K562 (cell line): ENCODE data around the gene SLC26A2. TPM values are rescaled to one million over a fixed set of nuclear protein-coding genes. Genes with fewer than 3 reads are reported as not detected.

Experiments used
- NFATC3 ChIP-seq: fragments of 450-650 bp; IDR thresholded peaks from 2 replicates; pipeline ENCODE4 v1.6.1; 2017; ENCODE audit warnings: mild to moderate bottlenecking
- PHF8 ChIP-seq: fragments of 200-600 bp; sonication (generic); IDR thresholded peaks from 2 replicates; pipeline ENCODE4 v1.6.1; 2012; ENCODE audit warnings: mixed run types, mild to moderate bottlenecking, inconsistent platforms, low read length, moderate library complexity, borderline replicate concordance
- ZNF184 ChIP-seq: sonication (generic); formaldehyde crosslinking; IDR thresholded peaks from 2 replicates; pipeline ENCODE4 v1.5.0; 2020; ENCODE audit warnings: missing genetic modification reagents
- polyA plus RNA-seq, 8 experiments: library from polyadenylated mRNA; depleted of rRNA in 4 of 8; stranded (reverse) in 5 of 8; unstranded in 3 of 8; fragments of >200 nt; fragmentation: Nextera tagmentation in 2 of 8; fragmentation: Illumina TruSeq in 1 of 8; extraction: Ambion mirVana in 2 of 8; extraction: Trizol in 1 of 8; gene quantifications; 2 replicates each; pipeline versions ENCODE4 v1.2.1 to v1.2.3, GENCODE V29; 2011 to 2014; ENCODE audit warnings: inconsistent platforms in 1 of 8, missing spikeins in 1 of 8
- total RNA-seq, 7 experiments: library from RNA; depleted of rRNA in 6 of 7; stranded (reverse); fragments of >200 nt in 6 of 7; fragmentation: Illumina TruSeq in 2 of 7; extraction: Trizol in 2 of 7; gene quantifications; 2 replicates each; pipeline versions ENCODE4 v1.2.1 to v1.2.3, GENCODE V29; 2011 to 2021; ENCODE audit warnings: low replicate concordance in 1 of 7
- TF ChIP-seq, protein P1 (sequence below): fragments of 200-600 bp; sonication (generic); IDR thresholded peaks from one replicate; pipeline ENCODE4 v1.6.1; 2012; ENCODE audit warnings: mild to moderate bottlenecking, low read depth, low read length, inconsistent platforms
- TF ChIP-seq, protein P2 (sequence below), 2 experiments: fragments of 450-650 bp in 1 of 2; sonication (generic) in 1 of 2; formaldehyde crosslinking in 1 of 2; IDR thresholded peaks; 2 replicates each; pipeline versions ENCODE4 v1.7.1 to v1.9.0; 2016 to 2022; ENCODE audit warnings: inconsistent platforms in 1 of 2, mild to moderate bottlenecking in 1 of 2, missing genetic modification reagents in 1 of 2

SLC26A2 gene
- total and polyA plus RNA-seq, 9 of the 15 experiments (the other 6 are each of a cell fraction or from before 2014, with no cell fraction given) = 1.1 to 6.3 (median 3.6) TPM

DNA sequence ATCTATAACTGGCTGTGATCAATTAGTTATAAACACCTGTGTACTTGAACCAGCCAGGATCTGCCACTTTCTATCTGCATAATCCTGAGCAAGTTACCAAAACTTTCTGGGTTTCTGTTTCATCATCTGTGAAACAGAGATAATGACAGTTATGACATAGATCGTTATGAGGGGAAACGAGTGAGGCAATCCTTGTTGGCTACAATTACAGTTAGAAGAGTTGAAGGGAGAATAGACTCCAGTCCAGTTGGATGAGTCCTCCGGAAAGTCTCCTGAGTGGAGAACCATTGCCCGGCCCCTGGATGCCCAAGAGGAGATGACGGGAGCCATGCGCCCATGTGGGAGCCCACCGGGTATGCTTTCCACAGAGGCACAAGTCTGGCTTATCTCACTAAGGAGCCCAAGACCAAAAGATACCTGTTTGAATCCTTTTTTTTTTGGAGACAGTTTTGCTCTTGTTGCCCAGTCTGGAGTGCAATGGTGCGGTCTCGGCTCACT lies 20.4 kb upstream of the SLC26A2 start (continued):
- TF ChIP-seq, protein P1, sequence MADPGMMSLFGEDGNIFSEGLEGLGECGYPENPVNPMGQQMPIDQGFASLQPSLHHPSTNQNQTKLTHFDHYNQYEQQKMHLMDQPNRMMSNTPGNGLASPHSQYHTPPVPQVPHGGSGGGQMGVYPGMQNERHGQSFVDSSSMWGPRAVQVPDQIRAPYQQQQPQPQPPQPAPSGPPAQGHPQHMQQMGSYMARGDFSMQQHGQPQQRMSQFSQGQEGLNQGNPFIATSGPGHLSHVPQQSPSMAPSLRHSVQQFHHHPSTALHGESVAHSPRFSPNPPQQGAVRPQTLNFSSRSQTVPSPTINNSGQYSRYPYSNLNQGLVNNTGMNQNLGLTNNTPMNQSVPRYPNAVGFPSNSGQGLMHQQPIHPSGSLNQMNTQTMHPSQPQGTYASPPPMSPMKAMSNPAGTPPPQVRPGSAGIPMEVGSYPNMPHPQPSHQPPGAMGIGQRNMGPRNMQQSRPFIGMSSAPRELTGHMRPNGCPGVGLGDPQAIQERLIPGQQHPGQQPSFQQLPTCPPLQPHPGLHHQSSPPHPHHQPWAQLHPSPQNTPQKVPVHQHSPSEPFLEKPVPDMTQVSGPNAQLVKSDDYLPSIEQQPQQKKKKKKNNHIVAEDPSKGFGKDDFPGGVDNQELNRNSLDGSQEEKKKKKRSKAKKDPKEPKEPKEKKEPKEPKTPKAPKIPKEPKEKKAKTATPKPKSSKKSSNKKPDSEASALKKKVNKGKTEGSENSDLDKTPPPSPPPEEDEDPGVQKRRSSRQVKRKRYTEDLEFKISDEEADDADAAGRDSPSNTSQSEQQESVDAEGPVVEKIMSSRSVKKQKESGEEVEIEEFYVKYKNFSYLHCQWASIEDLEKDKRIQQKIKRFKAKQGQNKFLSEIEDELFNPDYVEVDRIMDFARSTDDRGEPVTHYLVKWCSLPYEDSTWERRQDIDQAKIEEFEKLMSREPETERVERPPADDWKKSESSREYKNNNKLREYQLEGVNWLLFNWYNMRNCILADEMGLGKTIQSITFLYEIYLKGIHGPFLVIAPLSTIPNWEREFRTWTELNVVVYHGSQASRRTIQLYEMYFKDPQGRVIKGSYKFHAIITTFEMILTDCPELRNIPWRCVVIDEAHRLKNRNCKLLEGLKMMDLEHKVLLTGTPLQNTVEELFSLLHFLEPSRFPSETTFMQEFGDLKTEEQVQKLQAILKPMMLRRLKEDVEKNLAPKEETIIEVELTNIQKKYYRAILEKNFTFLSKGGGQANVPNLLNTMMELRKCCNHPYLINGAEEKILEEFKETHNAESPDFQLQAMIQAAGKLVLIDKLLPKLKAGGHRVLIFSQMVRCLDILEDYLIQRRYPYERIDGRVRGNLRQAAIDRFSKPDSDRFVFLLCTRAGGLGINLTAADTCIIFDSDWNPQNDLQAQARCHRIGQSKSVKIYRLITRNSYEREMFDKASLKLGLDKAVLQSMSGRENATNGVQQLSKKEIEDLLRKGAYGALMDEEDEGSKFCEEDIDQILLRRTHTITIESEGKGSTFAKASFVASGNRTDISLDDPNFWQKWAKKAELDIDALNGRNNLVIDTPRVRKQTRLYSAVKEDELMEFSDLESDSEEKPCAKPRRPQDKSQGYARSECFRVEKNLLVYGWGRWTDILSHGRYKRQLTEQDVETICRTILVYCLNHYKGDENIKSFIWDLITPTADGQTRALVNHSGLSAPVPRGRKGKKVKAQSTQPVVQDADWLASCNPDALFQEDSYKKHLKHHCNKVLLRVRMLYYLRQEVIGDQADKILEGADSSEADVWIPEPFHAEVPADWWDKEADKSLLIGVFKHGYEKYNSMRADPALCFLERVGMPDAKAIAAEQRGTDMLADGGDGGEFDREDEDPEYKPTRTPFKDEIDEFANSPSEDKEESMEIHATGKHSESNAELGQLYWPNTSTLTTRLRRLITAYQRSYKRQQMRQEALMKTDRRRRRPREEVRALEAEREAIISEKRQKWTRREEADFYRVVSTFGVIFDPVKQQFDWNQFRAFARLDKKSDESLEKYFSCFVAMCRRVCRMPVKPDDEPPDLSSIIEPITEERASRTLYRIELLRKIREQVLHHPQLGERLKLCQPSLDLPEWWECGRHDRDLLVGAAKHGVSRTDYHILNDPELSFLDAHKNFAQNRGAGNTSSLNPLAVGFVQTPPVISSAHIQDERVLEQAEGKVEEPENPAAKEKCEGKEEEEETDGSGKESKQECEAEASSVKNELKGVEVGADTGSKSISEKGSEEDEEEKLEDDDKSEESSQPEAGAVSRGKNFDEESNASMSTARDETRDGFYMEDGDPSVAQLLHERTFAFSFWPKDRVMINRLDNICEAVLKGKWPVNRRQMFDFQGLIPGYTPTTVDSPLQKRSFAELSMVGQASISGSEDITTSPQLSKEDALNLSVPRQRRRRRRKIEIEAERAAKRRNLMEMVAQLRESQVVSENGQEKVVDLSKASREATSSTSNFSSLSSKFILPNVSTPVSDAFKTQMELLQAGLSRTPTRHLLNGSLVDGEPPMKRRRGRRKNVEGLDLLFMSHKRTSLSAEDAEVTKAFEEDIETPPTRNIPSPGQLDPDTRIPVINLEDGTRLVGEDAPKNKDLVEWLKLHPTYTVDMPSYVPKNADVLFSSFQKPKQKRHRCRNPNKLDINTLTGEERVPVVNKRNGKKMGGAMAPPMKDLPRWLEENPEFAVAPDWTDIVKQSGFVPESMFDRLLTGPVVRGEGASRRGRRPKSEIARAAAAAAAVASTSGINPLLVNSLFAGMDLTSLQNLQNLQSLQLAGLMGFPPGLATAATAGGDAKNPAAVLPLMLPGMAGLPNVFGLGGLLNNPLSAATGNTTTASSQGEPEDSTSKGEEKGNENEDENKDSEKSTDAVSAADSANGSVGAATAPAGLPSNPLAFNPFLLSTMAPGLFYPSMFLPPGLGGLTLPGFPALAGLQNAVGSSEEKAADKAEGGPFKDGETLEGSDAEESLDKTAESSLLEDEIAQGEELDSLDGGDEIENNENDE = no peak
- TF ChIP-seq NFATC3 (0 out of 2 replicates have a peak, but pooled peaks have one; percentile 19), PHF8 (peak; percentile 16; the same call in 1 of the 2 replicates), ZNF184 (CRISPR knock-in tag) (no peak)
- TF ChIP-seq, protein P2, sequence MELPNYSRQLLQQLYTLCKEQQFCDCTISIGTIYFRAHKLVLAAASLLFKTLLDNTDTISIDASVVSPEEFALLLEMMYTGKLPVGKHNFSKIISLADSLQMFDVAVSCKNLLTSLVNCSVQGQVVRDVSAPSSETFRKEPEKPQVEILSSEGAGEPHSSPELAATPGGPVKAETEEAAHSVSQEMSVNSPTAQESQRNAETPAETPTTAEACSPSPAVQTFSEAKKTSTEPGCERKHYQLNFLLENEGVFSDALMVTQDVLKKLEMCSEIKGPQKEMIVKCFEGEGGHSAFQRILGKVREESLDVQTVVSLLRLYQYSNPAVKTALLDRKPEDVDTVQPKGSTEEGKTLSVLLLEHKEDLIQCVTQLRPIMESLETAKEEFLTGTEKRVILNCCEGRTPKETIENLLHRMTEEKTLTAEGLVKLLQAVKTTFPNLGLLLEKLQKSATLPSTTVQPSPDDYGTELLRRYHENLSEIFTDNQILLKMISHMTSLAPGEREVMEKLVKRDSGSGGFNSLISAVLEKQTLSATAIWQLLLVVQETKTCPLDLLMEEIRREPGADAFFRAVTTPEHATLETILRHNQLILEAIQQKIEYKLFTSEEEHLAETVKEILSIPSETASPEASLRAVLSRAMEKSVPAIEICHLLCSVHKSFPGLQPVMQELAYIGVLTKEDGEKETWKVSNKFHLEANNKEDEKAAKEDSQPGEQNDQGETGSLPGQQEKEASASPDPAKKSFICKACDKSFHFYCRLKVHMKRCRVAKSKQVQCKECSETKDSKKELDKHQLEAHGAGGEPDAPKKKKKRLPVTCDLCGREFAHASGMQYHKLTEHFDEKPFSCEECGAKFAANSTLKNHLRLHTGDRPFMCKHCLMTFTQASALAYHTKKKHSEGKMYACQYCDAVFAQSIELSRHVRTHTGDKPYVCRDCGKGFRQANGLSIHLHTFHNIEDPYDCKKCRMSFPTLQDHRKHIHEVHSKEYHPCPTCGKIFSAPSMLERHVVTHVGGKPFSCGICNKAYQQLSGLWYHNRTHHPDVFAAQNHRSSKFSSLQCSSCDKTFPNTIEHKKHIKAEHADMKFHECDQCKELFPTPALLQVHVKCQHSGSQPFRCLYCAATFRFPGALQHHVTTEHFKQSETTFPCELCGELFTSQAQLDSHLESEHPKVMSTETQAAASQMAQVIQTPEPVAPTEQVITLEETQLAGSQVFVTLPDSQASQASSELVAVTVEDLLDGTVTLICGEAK (IDR thresholded peaks at IDR 0.05) = no peak
- TF ChIP-seq, protein P2 (CRISPR knock-in tag; IDR thresholded peaks at IDR 0.05) = no peak
